Measurements from ENCODE around the gene FADS2.

The FADS2 gene

DNA sequence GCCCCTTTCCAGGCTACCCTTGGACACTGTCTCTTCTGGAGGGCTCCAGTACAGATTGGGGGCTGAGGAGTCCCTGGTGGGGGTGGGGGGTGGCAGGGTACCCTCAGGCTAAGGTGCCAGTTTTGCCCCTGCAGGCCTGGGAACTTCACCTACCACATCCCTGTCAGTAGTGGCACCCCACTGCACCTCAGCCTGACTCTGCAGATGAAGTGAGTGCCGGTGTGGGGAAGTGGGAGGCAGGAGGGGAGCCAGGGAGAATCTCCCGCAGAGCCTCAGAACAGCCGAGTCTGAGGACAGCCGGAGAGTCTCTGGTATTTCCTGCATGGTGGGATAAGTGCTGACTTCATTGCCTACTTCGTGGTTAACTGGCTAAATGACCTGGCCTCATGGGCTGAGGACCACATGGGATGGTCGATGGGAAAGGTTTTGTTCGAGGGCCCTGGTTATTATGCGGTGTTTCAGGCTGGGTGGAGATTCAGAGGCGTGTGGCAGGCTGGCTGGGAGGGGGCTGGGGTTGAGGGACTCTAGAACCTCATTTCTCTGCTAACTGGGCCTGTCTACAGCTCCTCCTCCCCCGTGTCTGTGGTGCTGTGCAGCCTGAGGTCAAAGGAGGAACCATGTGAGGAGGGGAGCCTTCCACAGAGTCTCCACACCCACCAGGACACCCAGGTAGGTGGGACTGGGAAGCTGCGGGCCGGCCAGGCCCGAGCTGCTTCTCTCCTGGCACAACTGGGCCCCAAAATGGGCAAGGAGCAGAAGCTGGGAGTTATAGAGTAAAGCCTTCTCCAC is 44.2 kb upstream of the FADS2 start:
- TF ChIP-seq POLR2AphosphoS5 (IDR thresholded peaks at IDR 0.05; ENCODE audit: low read depth, low read length) (0 out of 2 replicates have a peak, but pooled peaks have one; percentile 18), POU2F2 (IDR thresholded peaks at IDR 0.05; ENCODE audit: low read depth, low read length) (no peak)
- FAIRE-seq (no peak), DNase-seq (ENCODE audit: insufficient read length, low spot score) (no peak)

DNA sequence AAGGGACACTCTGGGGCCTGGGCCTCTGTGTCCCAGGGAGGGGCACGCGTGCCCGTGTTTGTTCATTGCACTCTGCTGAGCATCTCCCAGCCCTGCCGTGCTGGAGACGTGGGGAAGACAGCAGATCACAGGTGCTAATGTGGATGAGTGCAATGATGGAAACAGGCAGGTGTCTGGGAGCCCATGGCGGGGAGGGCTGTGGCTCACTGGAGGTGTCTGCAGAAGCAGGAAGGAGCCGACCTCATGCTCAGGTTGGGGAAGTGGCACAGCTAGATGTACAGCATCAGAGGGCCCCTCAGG is 43.6 kb upstream of the FADS2 start:
- no peak for TF ChIP-seq POLR2A (IDR thresholded peaks at IDR 0.05; ENCODE audit: low read depth, low read length)
- TF ChIP-seq PAX5 (IDR thresholded peaks at IDR 0.05; ENCODE audit: insufficient read depth, low read length, severe bottlenecking) = no peak
- 0 out of 2 replicates have a peak, but pooled peaks have one; percentile 6 for TF ChIP-seq POLR2AphosphoS5 (IDR thresholded peaks at IDR 0.05; ENCODE audit: low read depth, low read length)
- TF ChIP-seq POU2F2 (IDR thresholded peaks at IDR 0.05; ENCODE audit: low read depth, low read length) = no peak
- TF ChIP-seq TAF1 (IDR thresholded peaks at IDR 0.05; ENCODE audit: low read depth, low read length) = no peak
- no peak for DNase-seq (ENCODE audit: insufficient read length, low spot score)
- FAIRE-seq = no peak

DNA sequence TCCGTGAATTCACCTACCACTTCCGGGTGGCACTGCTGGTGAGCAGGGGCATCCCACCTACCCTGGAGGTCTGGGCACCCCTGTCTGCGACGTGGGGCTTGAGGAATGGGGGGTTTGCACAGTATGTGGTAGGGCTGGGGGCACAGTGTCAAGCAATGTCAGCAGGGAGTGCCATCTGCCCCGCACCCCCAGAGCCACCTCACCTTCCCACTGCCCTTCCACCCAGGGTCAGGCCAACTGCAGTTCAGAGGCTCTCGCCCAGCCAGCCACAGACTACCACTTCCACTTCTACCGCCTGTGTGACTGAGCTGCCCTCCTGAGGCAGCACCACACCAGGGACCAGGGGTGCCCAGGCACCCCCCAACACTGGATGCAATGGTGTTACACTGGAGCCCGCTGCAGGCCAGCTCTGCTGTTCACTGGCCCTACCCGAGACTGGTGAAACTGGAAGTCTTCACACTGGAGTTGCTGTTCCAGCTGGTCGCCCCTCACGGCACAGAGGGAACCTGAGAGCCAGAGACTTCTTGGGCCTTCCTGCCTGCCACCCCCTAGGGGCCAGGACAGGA is 42.2 kb upstream of the FADS2 start:
- TF ChIP-seq POLR2A (IDR thresholded peaks at IDR 0.05; ENCODE audit: low read depth, low read length) (no peak), POLR2AphosphoS5 (IDR thresholded peaks at IDR 0.05; ENCODE audit: low read depth, low read length) (no peak), TAF1 (IDR thresholded peaks at IDR 0.05; ENCODE audit: low read depth, low read length) (no peak), POU2F2 (IDR thresholded peaks at IDR 0.05; ENCODE audit: low read depth, low read length) (no peak), PAX5 (IDR thresholded peaks at IDR 0.05; ENCODE audit: insufficient read depth, low read length, severe bottlenecking) (no peak), SPI1 (IDR thresholded peaks at IDR 0.05; ENCODE audit: low read depth, low read length) (no peak)
- DNase-seq (ENCODE audit: insufficient read length, low spot score) (no peak), FAIRE-seq (no peak)

DNA sequence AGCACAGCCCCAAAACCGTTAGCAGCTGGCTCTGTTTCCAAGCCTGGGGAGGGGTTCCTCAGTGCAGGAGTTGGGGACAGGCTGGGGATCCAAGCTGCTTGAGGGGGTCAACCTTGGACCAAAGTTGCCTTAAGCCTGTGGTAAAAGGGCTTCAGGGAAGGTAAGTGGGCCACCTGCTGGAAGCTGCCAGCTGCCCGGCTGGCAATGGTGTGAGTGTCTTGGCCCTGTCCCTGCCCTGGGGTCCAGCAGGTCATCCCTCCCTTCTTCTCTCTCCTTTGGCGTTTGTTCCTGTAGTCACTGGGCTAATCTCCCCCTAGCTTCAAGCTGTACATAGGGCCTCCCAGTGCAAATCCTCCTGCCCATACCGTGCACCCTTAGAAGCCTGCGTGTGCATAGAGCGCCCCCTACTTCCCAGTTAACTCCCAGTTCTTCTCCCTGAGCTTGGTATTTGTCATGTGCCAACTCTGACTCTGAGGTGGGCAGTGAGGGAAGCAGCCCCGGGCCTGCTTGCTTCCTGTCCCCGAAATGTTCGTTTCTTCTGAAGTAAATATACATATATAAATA is 40.1 kb upstream of the FADS2 start:
- TF ChIP-seq TAF1 (IDR thresholded peaks at IDR 0.05; ENCODE audit: low read depth, low read length) = no peak
- TF ChIP-seq PAX5 (IDR thresholded peaks at IDR 0.05; ENCODE audit: insufficient read depth, low read length, severe bottlenecking) = no peak
- no peak for TF ChIP-seq POLR2AphosphoS5 (IDR thresholded peaks at IDR 0.05; ENCODE audit: low read depth, low read length)
- no peak for TF ChIP-seq SPI1 (IDR thresholded peaks at IDR 0.05; ENCODE audit: low read depth, low read length)
- TF ChIP-seq POLR2A (IDR thresholded peaks at IDR 0.05; ENCODE audit: low read depth, low read length) = no peak
- TF ChIP-seq POU2F2 (IDR thresholded peaks at IDR 0.05; ENCODE audit: low read depth, low read length) = no peak
- FAIRE-seq = no peak
- DNase-seq (ENCODE audit: insufficient read length, low spot score) = no peak

DNA sequence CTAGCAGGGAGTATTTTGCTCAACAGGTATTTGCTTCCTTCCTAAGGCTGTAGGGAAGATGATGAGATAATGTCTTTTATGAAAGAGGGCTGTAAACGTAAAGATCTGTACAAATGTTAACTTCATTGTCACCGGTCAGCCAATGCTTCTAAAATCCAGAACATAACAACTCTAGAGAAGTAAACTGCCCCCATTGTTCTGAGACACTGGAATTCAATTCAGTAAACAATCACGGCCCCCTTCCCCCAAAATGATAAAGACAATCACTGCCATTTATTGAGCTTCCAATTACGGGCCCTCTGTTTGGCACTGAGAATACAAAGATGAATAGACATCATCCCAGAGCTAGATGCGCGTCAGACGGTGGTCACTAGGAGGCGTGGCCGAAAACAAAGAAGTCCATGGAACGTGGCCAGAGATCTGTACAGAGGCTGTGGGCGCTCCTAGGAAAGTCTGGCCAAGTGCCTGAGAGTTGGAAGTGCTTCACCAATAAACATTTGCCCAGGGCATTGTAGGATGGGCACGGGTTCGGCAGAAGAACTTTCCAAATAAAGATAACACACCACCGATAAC is 36.3 kb upstream of the FADS2 start:
- FAIRE-seq (no peak), DNase-seq (ENCODE audit: insufficient read length, low spot score) (no peak)
- TF ChIP-seq POLR2AphosphoS5 (IDR thresholded peaks at IDR 0.05; ENCODE audit: low read depth, low read length) (peak; percentile 14; the same call in 1 of the 2 replicates), PAX5 (IDR thresholded peaks at IDR 0.05; ENCODE audit: insufficient read depth, low read length, severe bottlenecking) (no peak), POU2F2 (IDR thresholded peaks at IDR 0.05; ENCODE audit: low read depth, low read length) (no peak), SPI1 (IDR thresholded peaks at IDR 0.05; ENCODE audit: low read depth, low read length) (no peak), POLR2A (IDR thresholded peaks at IDR 0.05; ENCODE audit: low read depth, low read length) (peak; percentile 47), TAF1 (IDR thresholded peaks at IDR 0.05; ENCODE audit: low read depth, low read length) (no peak)

DNA sequence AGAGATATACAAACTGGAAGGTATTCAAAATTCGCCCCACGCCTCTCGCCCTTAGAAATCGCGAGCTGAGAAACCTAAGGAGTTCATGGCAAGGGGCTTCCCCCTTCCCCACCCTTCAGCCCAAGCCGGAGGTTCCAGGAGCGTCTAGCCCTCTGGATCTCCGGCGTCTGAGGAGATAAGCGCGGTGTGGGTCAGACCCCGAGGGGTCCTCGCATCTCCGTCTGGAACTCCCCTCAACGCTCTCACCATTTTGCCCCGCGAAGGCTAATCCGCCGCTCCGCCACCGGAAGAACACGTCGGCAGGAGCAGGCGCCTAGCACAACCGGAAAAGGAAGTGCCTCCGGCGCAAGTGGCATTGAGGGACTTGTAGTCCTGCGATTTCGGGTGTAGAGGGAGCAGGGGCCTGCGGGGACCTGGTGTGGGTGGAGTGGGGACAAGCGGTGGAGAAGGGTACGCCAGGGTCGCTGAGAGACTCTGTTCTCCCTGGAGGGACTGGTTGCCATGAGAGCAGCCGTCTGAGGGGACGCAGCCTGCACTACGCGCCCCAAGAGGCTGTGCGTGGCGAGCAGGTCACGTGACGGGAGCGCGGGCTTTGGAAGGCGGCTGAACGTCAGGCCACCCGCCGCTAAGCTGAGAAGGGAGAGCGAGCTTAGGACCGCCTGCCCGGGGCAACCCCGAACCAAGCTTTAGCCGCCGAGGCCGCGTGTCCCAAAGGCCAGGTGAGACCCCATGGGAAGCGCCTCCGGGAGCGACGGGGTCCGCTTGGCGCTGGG is 35.6 kb upstream of the FADS2 start, which contains the start of the genes FEN1 and TMEM258:
FEN1 (plus strand) TSS at position 602 of the 773 bp plus-strand sequence. CDS start 2,451 bp downstream, outside the sequence.
TMEM258 (minus strand) TSS at position 290 of the 773 bp plus-strand sequence; CDS start at position 249, 41 bp downstream.
- DNase-seq (ENCODE audit: insufficient read length, low spot score) (peak; percentile 91), FAIRE-seq (peak; percentile 83)
- peak; percentile 92 for TF ChIP-seq POLR2AphosphoS5 (IDR thresholded peaks at IDR 0.05; ENCODE audit: low read depth, low read length)
- TF ChIP-seq SPI1 (IDR thresholded peaks at IDR 0.05; ENCODE audit: low read depth, low read length) = peak; percentile 67; the same call in 1 of the 2 replicates
- peak; percentile 55; the same call in 1 of the 2 replicates for TF ChIP-seq POU2F2 (IDR thresholded peaks at IDR 0.05; ENCODE audit: low read depth, low read length)
- TF ChIP-seq POLR2A (IDR thresholded peaks at IDR 0.05; ENCODE audit: low read depth, low read length) = peak; percentile 89
- peak; percentile 87 for TF ChIP-seq TAF1 (IDR thresholded peaks at IDR 0.05; ENCODE audit: low read depth, low read length)
- no peak for TF ChIP-seq PAX5 (IDR thresholded peaks at IDR 0.05; ENCODE audit: insufficient read depth, low read length, severe bottlenecking)

DNA sequence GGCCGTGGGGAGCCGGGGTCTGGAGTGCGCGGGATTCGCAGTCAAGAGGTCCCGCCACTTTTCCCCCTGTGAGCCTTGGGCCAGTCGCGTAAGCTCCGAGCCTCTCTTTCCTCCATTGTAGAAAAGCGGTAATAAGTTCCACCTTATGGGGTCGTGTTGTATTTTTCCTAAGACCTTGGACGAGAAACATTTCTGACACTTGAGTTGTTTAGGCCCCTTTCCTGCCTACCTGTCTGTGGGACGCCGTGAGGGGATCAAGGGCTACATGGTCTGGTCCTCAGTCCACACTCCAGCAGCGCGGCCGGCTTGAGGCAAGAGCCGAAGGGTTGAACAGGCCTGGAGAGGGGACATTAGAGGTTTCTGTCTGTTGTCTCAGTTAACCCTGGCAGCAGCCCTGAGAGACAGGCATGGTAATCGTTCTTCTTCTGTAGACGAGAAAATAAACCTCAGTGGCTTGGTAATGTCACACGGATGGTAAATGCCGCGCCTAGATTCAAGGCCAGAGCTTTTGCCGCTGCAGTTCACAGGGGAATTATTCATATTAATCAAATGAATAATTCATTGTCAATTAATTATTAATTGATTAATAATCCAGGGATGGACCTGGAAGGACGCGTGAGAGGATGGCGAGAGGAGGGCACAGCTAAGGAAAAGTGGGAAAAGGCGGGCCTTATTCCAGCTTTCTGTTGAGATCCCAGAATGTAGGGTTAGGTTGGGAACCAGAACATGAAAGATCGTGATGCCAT is 34.8 kb upstream of the FADS2 start:
- FAIRE-seq = no peak
- no peak for TF ChIP-seq PAX5 (IDR thresholded peaks at IDR 0.05; ENCODE audit: insufficient read depth, low read length, severe bottlenecking)
- 0 out of 2 replicates have a peak, but pooled peaks have one; percentile 15 for TF ChIP-seq POLR2A (IDR thresholded peaks at IDR 0.05; ENCODE audit: low read depth, low read length)
- TF ChIP-seq POLR2AphosphoS5 (IDR thresholded peaks at IDR 0.05; ENCODE audit: low read depth, low read length) = no peak

DNA sequence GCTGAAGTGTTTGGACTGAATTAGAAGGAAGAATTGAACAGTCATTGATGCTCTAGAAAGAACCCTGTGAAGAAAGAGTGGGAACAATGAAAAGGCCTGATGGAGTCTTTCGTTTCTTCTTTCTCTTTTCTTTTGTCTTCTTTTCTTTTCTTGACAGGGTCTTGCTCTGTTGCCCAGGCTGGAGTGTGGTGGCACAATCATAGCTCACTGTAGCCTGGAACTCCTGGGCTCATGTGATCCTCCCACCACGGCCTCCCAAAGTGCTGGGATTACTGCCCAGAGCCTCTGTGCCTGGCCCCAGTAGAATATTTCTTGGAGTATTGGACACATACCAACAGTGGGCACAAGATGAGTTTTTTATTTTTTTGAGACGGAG is 34.3 kb upstream of the FADS2 start:
- no peak for FAIRE-seq
- DNase-seq (ENCODE audit: insufficient read length, low spot score) = no peak
- TF ChIP-seq SPI1 (IDR thresholded peaks at IDR 0.05; ENCODE audit: low read depth, low read length) = no peak
- TF ChIP-seq PAX5 (IDR thresholded peaks at IDR 0.05; ENCODE audit: insufficient read depth, low read length, severe bottlenecking) = no peak
- no peak for TF ChIP-seq POU2F2 (IDR thresholded peaks at IDR 0.05; ENCODE audit: low read depth, low read length)
- TF ChIP-seq POLR2AphosphoS5 (IDR thresholded peaks at IDR 0.05; ENCODE audit: low read depth, low read length) = no peak
- no peak for TF ChIP-seq TAF1 (IDR thresholded peaks at IDR 0.05; ENCODE audit: low read depth, low read length)
- no peak for TF ChIP-seq POLR2A (IDR thresholded peaks at IDR 0.05; ENCODE audit: low read depth, low read length)

More for the DNA sequence above, 34.8 kb upstream of the FADS2 start:
- DNase-seq (ENCODE audit: insufficient read length, low spot score) = no peak
